Measurements from ENCODE around the gene TMC6.
"Not testable (repeated sequence)": the region's sequence is repeated elsewhere in the genome, so short reads cannot be mapped to it uniquely, and the experiment has no call there.

Gene TMC6

GRCh38 chr17:78117027-78117981, 11.3 kb downstream of the TMC6 start:
- Histone ChIP-seq H3K4me3 (replicated peaks; ENCODE audit: low read depth, low read length) (no peak overlapping the region), H3K36me3 (ENCODE audit: control insufficient read depth, insufficient read depth, low read length) (peaks cover 52% of the 10 kb centered on the region), H3K27me3 (replicated peaks; ENCODE audit: control insufficient read depth, insufficient read depth, low read length) (no peaks in the 10 kb centered on the region)
- TF ChIP-seq CTCF (IDR thresholded peaks at IDR 0.05; ENCODE audit: insufficient read depth, low read length, poor library complexity, severe bottlenecking), result peak; percentile 48
- DNase-seq (ENCODE audit: extremely low read depth, insufficient read length), result peak; percentile 47

GRCh38 chr17:78116411-78116810, 12.1 kb downstream of the TMC6 start:
- Histone ChIP-seq H3K36me3 (ENCODE audit: control insufficient read depth, insufficient read depth, low read length) (peaks cover 53% of the 10 kb centered on the region), H3K27me3 (replicated peaks; ENCODE audit: control insufficient read depth, insufficient read depth, low read length) (no peaks in the 10 kb centered on the region), H3K4me3 (replicated peaks; ENCODE audit: low read depth, low read length) (no peak overlapping the region)
- TF ChIP-seq CTCF (IDR thresholded peaks at IDR 0.05; ENCODE audit: insufficient read depth, low read length, poor library complexity, severe bottlenecking), result no peak
- no peak for DNase-seq (ENCODE audit: extremely low read depth, insufficient read length)

GRCh38 chr17:78115803-78116202, 12.8 kb downstream of the TMC6 start:
- H3K27me3 ChIP-seq (replicated peaks; ENCODE audit: control insufficient read depth, insufficient read depth, low read length); DNase-seq (ENCODE audit: extremely low read depth, insufficient read length); H3K4me3 ChIP-seq (replicated peaks; ENCODE audit: low read depth, low read length): not testable (repeated sequence)
- H3K36me3 ChIP-seq (ENCODE audit: control insufficient read depth, insufficient read depth, low read length), result peaks cover 55% of the 10 kb centered on the region

GRCh38 chr17:78114831-78115723, 13.5 kb downstream of the TMC6 start:
- no peak overlapping the region for H3K4me3 ChIP-seq (replicated peaks; ENCODE audit: low read depth, low read length)

GRCh38 chr17:78113804-78114785, 14.5 kb downstream of the TMC6 start:
- Histone ChIP-seq H3K4me3 (replicated peaks; ENCODE audit: low read depth, low read length) (no peak overlapping the region), H3K36me3 (ENCODE audit: control insufficient read depth, insufficient read depth, low read length) (peaks cover 58% of the 10 kb centered on the region), H3K27me3 (replicated peaks; ENCODE audit: control insufficient read depth, insufficient read depth, low read length) (no peaks in the 10 kb centered on the region)
- DNase-seq (ENCODE audit: extremely low read depth, insufficient read length), result peak; percentile 60
- TF ChIP-seq CTCF (IDR thresholded peaks at IDR 0.05; ENCODE audit: insufficient read depth, low read length, poor library complexity, severe bottlenecking), result no peak

More at GRCh38 chr17:78114831-78115723, 13.5 kb downstream of the TMC6 start:
- TF ChIP-seq CTCF (IDR thresholded peaks at IDR 0.05; ENCODE audit: insufficient read depth, low read length, poor library complexity, severe bottlenecking), result no peak
- Histone ChIP-seq H3K27me3 (replicated peaks; ENCODE audit: control insufficient read depth, insufficient read depth, low read length) (no peaks in the 10 kb centered on the region), H3K36me3 (ENCODE audit: control insufficient read depth, insufficient read depth, low read length) (peaks cover 58% of the 10 kb centered on the region)
- DNase-seq (ENCODE audit: extremely low read depth, insufficient read length), result no peak
